CD4-positive, alpha-beta T cell treated with Interleukin-10 for 1 hour (primary cell): Measurements from ENCODE around the gene CPSF2.

Experiments
- DNase-seq: peaks from one replicate; pipeline ENCODE4 v3.0.0-alpha.2; 2020

The CPSF2 gene

GRCh38 chr14:92121670-92122350, at the start of gene CPSF2, which contains the start of gene NDUFB1:
TSS of gene CPSF2 (plus strand) at chr14:92121969. CDS start at chr14:92130985, 9,016 bp downstream.
TSS of gene NDUFB1 (minus strand) at chr14:92121706. CDS start at chr14:92117637, 4,069 bp downstream.
- peak; percentile 87 for DNase-seq

GRCh38 chr14:92074555-92074954, 47.2 kb upstream of the CPSF2 start:
- no peak for DNase-seq

- no peak for DNase-seq
Measured at GRCh38 chr14:92088494-92088893, 33.3 kb upstream of the CPSF2 start.

- peak; percentile 17 for DNase-seq
Measured at GRCh38 chr14:92093320-92093719, 28.4 kb upstream of the CPSF2 start.

- DNase-seq, result no peak
Measured at GRCh38 chr14:92099802-92100201, 22.0 kb upstream of the CPSF2 start.

- DNase-seq, result no peak
Measured at GRCh38 chr14:92103363-92103989, 18.3 kb upstream of the CPSF2 start.

- no peak for DNase-seq
Measured at GRCh38 chr14:92105073-92105892, 16.5 kb upstream of the CPSF2 start.

- no peak for DNase-seq
Measured at GRCh38 chr14:92105893-92106142, 16.0 kb upstream of the CPSF2 start.

GRCh38 chr14:92106143-92106926, 15.4 kb upstream of the CPSF2 start, which contains the start of gene ATXN3:
TSS of gene ATXN3 (minus strand) at chr14:92106582. CDS start at chr14:92106552, 30 bp downstream.
- DNase-seq, result peak; percentile 97

GRCh38 chr14:92108345-92109254, 13.2 kb upstream of the CPSF2 start:
- DNase-seq, result peak; percentile 27

- DNase-seq, result no peak
Measured at GRCh38 chr14:92109490-92109889, 12.3 kb upstream of the CPSF2 start.

GRCh38 chr14:92121207-92121669, 531 bp upstream of the CPSF2 start:
- no peak for DNase-seq

GRCh38 chr14:92122351-92122677, 545 bp downstream of the CPSF2 start:
- DNase-seq, result no peak

- DNase-seq, result no peak
Measured at GRCh38 chr14:92122761-92123160, 992 bp downstream of the CPSF2 start.

- no peak for DNase-seq
Measured at GRCh38 chr14:92134456-92134855, 12.7 kb downstream of the CPSF2 start.

GRCh38 chr14:92135269-92135668, 13.5 kb downstream of the CPSF2 start:
- DNase-seq, result peak; percentile 25

GRCh38 chr14:92143309-92143708, 21.5 kb downstream of the CPSF2 start:
- DNase-seq, result no peak

- DNase-seq, result no peak
Measured at GRCh38 chr14:92143962-92144361, 22.2 kb downstream of the CPSF2 start.

- no peak for DNase-seq
Measured at GRCh38 chr14:92144708-92145107, 22.9 kb downstream of the CPSF2 start.

- DNase-seq, result no peak
Measured at GRCh38 chr14:92153581-92153980, 31.8 kb downstream of the CPSF2 start.

- no peak for DNase-seq
Measured at GRCh38 chr14:92154283-92154942, 32.6 kb downstream of the CPSF2 start.
